GM18499 (cell line): Measurements from ENCODE around the gene PRKACB.
"Not testable (repeated sequence)": the region's sequence is repeated elsewhere in the genome, so short reads cannot be mapped to it uniquely, and the experiment has no call there.

Experiments
- ATAC-seq: cut with Tn5 transposase; IDR thresholded peaks from one replicate; pipeline ENCODE4 v1.9.1; 2021; ENCODE audit warnings: moderate number of reproducible peaks; ENCODE audit not compliant: insufficient read depth, unreplicated experiment

The PRKACB gene

GRCh38 chr1:84260852-84261518 lies 116.9 kb downstream of the PRKACB start:
- no peak for ATAC-seq

GRCh38 chr1:84264961-84265360 lies 120.9 kb downstream of the PRKACB start:
- ATAC-seq: no peak

- no peak for ATAC-seq
Observed at GRCh38 chr1:84265867-84266266, 121.8 kb downstream of the PRKACB start.

DNA sequence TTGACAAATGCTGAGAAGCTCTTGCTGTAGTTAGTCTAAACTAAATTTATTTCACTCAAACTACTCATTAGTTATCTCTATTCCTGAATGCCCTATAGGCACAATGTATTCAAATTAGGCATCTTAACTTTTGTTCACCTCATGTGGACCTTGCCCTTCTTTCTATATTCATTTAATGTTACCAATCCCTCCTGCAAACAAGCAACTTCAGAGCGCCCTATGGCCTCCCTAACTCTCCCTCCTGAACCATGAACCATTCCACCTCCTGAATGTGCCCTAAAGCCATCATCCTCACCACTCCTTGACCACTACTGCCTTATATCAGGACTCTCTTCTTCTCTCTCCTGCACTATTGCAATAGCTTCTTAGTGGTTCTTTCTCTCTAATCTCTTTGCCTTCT lies 122.7 kb downstream of the PRKACB start:
- ATAC-seq: no peak

- ATAC-seq: no peak
Observed at GRCh38 chr1:84267476-84267875, 123.4 kb downstream of the PRKACB start.

DNA sequence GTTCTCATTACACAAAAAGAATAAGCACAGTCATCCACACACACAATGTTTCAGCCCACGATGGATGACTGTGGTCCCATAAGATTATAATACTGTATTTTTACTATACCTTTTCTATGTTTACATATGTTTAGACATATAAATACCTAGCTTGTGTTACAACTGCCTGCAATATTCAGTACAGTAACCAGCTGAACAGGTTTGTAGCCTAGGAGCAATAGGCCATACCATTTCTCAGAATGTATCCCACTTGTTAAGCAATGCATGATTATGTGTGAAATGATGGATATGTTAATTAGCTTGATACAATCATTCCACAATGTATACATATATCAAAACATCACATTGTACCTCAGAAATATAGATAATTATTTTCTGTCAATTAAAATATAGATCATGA lies 124.3 kb downstream of the PRKACB start:
- no peak for ATAC-seq

DNA sequence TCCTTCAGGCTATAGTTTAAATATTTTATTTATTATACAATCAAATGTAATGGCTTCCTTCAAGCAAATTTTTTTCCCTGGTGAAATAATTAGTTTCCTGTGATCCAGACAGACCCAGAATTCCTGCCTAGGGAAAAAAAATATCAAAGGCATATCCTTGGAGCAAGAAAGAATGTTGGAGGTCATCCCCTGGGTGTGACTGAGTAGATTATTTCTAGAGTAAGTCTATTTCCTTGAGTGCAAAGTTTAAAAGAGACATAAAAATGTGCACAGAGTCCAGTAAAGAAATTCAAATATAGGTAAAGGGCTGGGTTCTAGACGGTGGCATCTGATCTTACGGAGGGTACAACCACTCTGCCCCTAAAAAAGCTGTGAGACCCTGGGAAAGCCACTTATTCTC lies 125.2 kb downstream of the PRKACB start:
- ATAC-seq: no peak

DNA sequence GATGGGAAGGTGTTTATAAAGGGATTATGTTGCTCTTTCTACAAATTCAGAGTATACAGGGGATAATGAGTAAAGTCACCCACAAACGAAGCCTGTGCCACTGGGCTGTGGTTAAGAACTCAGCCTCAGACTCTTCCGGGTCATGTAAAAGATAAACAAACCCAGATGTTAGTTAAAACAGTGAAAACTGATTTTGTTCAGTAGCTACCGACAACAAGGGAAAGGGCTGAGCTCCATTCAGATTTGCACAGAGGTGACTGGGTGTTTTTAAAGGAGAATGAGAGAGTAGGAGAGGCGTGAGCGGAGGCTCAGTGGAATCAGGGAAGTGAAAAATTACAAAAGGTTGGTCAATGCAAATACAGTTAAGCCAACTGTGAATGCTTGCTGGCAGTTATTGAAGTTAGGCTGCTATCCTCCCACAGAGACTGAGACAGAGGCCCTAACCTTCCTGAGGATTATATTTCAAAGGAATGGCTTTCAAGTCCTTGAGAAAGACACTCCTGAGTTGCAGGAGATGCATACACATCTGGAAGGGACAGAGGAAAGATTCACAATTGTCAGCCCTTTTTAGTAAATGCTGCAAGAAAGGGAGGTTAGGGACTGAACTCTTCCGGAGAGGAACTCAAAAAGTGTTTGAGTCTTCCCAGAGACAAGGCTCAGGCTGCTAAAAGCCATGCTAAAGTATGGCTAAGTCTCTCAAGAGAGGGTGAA lies 127.5 kb downstream of the PRKACB start:
- peak; percentile 99 for ATAC-seq

GRCh38 chr1:84272401-84272800 lies 128.3 kb downstream of the PRKACB start:
- no peak for ATAC-seq

- ATAC-seq: no peak
Observed at GRCh38 chr1:84277343-84278059, 133.4 kb downstream of the PRKACB start.

DNA sequence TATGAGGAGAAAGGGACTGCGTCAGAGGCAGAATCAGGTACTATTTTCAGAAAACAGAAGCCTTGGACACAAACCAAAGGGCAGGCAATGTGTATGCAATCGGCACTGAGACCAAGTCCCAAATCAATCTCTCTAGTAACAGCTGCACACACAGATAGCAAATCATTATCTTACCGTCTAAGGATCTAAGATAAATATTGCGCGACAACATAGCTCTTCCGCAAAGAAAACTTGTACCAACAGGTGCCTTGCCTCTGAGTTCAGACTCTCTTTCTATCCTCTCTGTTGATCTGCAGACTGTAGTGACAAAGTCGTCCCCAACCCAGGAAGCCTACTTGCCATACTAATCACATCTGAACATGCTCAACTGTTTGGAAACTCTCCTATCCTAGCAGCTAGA lies 134.8 kb downstream of the PRKACB start:
- no peak for ATAC-seq

DNA sequence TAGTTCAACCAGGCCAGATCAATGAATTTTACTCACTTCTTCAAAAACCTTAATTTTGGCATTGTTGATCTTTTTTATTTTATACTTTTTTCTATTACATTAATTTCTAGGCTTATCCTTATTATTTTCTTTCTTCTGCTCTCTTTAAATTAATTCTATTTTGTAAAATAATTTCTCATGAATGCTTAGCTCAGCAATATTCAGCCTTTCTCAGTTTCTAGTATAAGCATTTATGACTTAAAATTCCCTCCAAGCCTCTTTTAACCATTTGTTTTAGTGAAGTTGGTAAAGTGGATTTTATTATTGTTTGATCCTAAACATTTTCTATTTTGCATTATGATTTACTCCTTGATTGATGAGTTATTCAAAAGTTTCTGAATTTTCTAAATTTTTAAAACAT lies 136.8 kb downstream of the PRKACB start:
- ATAC-seq: no peak

- no peak for ATAC-seq
Observed at GRCh38 chr1:84282780-84283333, 138.8 kb downstream of the PRKACB start.

- ATAC-seq: no peak
Observed at GRCh38 chr1:84283381-84283780, 139.3 kb downstream of the PRKACB start.

DNA sequence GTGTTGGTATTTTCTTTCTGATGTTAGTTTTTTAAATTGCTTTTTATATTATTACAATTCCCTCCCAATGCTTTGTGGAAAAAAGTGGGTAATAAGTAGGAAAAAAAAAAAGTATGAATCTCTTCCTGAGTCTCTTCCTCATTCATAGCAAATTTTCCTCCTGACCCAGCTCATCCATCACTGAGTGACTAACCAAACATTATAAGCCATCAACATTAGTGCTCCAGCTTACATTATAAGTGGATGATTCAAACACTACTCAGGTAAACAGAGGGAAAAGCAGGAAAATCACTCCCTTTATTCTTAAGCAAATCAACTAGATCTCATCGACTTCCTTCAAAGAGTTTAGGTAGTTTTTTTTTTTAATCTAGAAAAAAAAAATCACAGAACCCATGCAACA lies 142.0 kb downstream of the PRKACB start:
- ATAC-seq: no peak

DNA sequence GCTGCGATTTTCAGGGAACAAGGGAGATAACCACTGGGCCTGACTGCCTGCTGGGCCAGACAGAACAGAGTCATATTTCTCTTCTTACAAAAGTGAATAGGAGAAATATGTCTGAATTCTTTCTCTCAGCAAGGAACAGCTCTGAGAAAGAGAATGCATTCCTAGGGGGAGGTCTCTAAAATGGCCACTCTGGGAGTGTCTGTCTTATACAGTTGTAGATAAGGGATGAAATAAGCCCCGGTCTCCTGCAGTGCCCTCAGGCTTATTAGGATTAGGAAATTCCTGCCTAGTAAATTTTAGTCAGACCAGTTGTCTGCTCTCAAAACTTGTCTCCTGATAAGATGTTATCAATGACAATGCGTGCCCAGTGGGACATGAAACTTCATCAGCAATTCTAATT lies 143.3 kb downstream of the PRKACB start:
- not testable (repeated sequence) for ATAC-seq
